ENCODE data around the gene PNCK. TPM values are rescaled to one million over a fixed set of nuclear protein-coding genes. Genes with fewer than 3 reads are reported as not detected.

Gene PNCK
- total RNA-seq, 1 experiment from 2014 or later, result 0.84 TPM

- no peak for ATAC-seq
- H3K36me3 ChIP-seq (ENCODE audit: control insufficient read depth in 1 of 2, insufficient read depth in 2 of 2, low read length in 2 of 2), result no peaks in the 10 kb centered on the region
- no peak overlapping the region for H3K4me2 ChIP-seq (ENCODE audit: low read length)
- RAD21 ChIA-PET (ENCODE audit: low non-redundant PET in 1 of 2, low total read pairs in 2 of 2, uncharacterized antibody in 2 of 2, unreplicated experiment in 2 of 2), result interaction anchor here (0.7 to 1.1 kb wide), 3 partner anchors 129 to 277 kb away, joined by 3 to 7 read pairs (median 4); no protein-coding TSS in a partner anchor
- H3K9me3 ChIP-seq (ENCODE audit: control insufficient read depth in 1 of 2, insufficient read depth in 1 of 2, low read depth in 1 of 2, low read length in 2 of 2), result no peaks in the 10 kb centered on the region
- no peaks in the 10 kb centered on the region for H3K27me3 ChIP-seq (ENCODE audit: insufficient read depth, low read length)
- no peak for TF ChIP-seq TCF7L2 (IDR thresholded peaks at IDR 0.05; ENCODE audit: borderline replicate concordance, extremely low read depth, insufficient read depth, insufficient read length)
- TF ChIP-seq MAX (IDR thresholded peaks at IDR 0.05), result no peak
- TF ChIP-seq EZH2phosphoT487 (IDR thresholded peaks at IDR 0.05; ENCODE audit: borderline replicate concordance), result no peak
- no peak for TF ChIP-seq CEBPB (IDR thresholded peaks at IDR 0.05; ENCODE audit: low read depth)
- no peak for TF ChIP-seq YY1 (IDR thresholded peaks at IDR 0.05; ENCODE audit: extremely low read depth, insufficient replicate concordance, low read depth, low read length)
- no peak for TF ChIP-seq SIN3A (IDR thresholded peaks at IDR 0.05; ENCODE audit: low read depth)
- TF ChIP-seq CBX3 (IDR thresholded peaks at IDR 0.05; ENCODE audit: low read depth), result no peak
- no peak for TF ChIP-seq POLR2AphosphoS5 (IDR thresholded peaks at IDR 0.05; ENCODE audit: low read depth, low read length)
- TF ChIP-seq FOSL1 (IDR thresholded peaks at IDR 0.05; ENCODE audit: low read depth), result no peak
- TF ChIP-seq ZNF274 (IDR thresholded peaks at IDR 0.05; ENCODE audit: low read depth, low read length), result no peak
- TF ChIP-seq RAD21 (IDR thresholded peaks at IDR 0.05; ENCODE audit: low read depth), result no peak
- no peak for TF ChIP-seq SP1 (IDR thresholded peaks at IDR 0.05; ENCODE audit: low read depth)
- no peak for TF ChIP-seq EZH2 (IDR thresholded peaks at IDR 0.05)
- no peak for TF ChIP-seq CTCF (IDR thresholded peaks at IDR 0.05 in 2 of 3, conservative IDR thresholded peaks at IDR 0.05 in 1 of 3; ENCODE audit: borderline replicate concordance in 1 of 3, insufficient read depth in 1 of 3, low read depth in 2 of 3, low read length in 2 of 3)
- no peak for TF ChIP-seq JUND (IDR thresholded peaks at IDR 0.05)
- no peak for TF ChIP-seq POLR2A (IDR thresholded peaks at IDR 0.05; ENCODE audit: borderline replicate concordance, extremely low read depth, insufficient read depth, insufficient read length)
- TF ChIP-seq ATF3 (IDR thresholded peaks at IDR 0.05), result no peak
- TF ChIP-seq ZFX (IDR thresholded peaks at IDR 0.05), result no peak
- intact Hi-C loops (cut with micrococcal nuclease), result loop anchor here (1.0 to 10.0 kb wide), 5 partner anchors 54 to 714 kb away; no protein-coding TSS in a partner anchor
- no peak overlapping the region; the same call in 1 of the 2 replicates for H3K27ac ChIP-seq (ENCODE audit: low read depth, low read length)
- no peak overlapping the region for H3K9ac ChIP-seq (ENCODE audit: low read length)
- no peak for DNase-seq (ENCODE audit: low read depth, low spot score)
- no peaks in the 10 kb centered on the region for H3K79me2 ChIP-seq (ENCODE audit: insufficient read depth, low read length)
- H4K20me1 ChIP-seq (ENCODE audit: insufficient read depth), result no peaks in the 10 kb centered on the region
- CTCF ChIA-PET, result interaction anchor here (0.8 to 2.5 kb wide), 14 partner anchors 11 to 251 kb away, joined by 3 to 25 read pairs (median 5); partner anchors contain the start of gene SLC6A8
- H3K4me3 ChIP-seq (replicated peaks in 1 of 2; ENCODE audit: low read depth in 1 of 2, low read length in 2 of 2), result no peak overlapping the region
- BruUV-seq (replicated peaks), result no TSS peak
- no peaks in the 10 kb centered on the region for H3K9me2 ChIP-seq (ENCODE audit: insufficient read depth)
- H2AFZ ChIP-seq (ENCODE audit: low read depth, low read length, poor library complexity, severe bottlenecking), result no peak overlapping the region
- H3K4me1 ChIP-seq (ENCODE audit: control insufficient read depth in 1 of 2, insufficient read depth in 2 of 2, low read length in 2 of 2), result 0 out of 4 replicates have a peak, but pooled peaks cover 0 to 3% of the 10 kb centered on the region in 2 experiments
- POLR2A ChIA-PET, result no interaction called here
These were observed 5.0 kb downstream of the PNCK start for GRCh38 chrX:153668423-153669173.
